HG03175 (cell line): ENCODE results near the gene NAGPA.
A peak's percentile ranks its signal among the peaks of the same experiment; 100 is the strongest.
"Not testable (repeated sequence)": the region's sequence is repeated elsewhere in the genome, so short reads cannot be mapped to it uniquely, and the experiment has no call there.

ENCODE experiments used
- ATAC-seq: cut with Tn5 transposase; IDR thresholded peaks from one replicate; pipeline ENCODE4 v1.9.1; 2021; ENCODE audit warnings: mild to moderate bottlenecking, moderate library complexity; ENCODE audit not compliant: unreplicated experiment

Gene NAGPA

GRCh38 chr16:5062790-5063765 lies 29.3 kb upstream of the NAGPA start:
- ATAC-seq, result no peak

DNA sequence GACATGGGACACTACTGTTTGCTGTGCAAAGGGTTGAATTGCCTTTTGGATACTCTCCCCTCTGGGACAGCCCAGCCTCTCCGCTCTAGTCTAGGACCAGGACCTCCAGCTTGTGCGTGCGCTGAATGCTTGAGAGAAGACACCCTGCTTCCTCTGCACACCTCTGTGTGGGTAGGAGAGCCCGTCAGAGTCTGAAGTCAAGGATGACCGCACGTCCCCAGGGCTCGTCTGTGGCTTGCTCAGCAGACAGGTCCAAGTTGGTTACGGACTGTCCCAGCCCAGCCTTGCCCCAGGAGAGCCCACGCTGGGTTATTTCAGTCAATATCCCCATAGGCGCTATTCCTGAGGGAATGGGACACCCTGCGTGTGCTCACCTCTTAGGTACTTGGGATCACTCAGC lies 28.3 kb upstream of the NAGPA start:
- ATAC-seq, result no peak

DNA sequence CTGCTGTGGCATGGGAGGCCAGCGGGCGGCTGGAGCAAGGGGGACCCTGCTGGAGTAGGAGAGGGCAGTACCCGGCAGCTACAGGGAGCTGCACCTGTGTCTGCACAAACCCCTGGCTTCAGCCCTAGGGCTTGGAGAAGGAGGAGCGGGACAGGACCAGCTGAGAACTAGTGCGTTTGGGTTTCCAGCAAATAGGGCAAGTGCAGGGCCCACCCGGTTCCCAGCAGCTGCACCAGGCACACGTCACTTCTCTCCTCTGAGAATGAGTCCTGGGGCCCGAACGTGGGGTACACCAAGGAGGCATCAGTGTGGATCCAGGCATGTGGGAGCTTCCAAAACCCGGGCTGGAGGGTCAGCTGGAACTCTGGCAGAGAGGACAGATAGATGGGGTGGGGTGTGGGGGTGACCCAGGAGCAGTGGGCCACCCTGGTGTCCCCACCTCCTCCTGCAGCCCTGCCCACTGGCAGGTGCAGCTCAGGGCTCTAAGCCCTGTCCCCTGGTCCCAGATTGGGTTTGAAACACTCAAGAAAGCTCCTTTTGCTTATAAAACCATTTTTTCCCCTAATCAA lies 26.4 kb upstream of the NAGPA start:
- no peak for ATAC-seq

GRCh38 chr16:5059386-5060072 lies 25.8 kb upstream of the NAGPA start:
- no peak for ATAC-seq

GRCh38 chr16:5058476-5058875 lies 24.7 kb upstream of the NAGPA start:
- no peak for ATAC-seq

DNA sequence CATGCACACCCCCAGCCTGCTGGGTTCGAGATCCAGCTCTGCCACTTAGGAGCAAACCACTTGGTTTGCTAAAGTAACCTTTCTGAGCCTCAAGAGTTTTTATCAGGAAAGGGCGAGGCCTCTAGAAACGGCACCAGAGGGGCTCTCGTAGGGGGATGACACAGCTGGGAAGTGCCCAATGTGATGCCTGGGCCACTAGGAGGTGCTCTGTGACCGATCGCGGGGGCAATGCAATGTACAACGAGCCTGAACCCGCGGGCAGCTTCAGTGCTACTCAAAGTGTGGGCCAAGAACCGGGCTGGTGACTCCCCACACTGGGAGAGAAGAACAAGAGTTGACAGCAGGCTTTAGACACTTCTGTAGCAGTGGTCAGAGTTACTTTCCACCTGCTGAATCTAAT lies 22.6 kb upstream of the NAGPA start:
- no peak for ATAC-seq

DNA sequence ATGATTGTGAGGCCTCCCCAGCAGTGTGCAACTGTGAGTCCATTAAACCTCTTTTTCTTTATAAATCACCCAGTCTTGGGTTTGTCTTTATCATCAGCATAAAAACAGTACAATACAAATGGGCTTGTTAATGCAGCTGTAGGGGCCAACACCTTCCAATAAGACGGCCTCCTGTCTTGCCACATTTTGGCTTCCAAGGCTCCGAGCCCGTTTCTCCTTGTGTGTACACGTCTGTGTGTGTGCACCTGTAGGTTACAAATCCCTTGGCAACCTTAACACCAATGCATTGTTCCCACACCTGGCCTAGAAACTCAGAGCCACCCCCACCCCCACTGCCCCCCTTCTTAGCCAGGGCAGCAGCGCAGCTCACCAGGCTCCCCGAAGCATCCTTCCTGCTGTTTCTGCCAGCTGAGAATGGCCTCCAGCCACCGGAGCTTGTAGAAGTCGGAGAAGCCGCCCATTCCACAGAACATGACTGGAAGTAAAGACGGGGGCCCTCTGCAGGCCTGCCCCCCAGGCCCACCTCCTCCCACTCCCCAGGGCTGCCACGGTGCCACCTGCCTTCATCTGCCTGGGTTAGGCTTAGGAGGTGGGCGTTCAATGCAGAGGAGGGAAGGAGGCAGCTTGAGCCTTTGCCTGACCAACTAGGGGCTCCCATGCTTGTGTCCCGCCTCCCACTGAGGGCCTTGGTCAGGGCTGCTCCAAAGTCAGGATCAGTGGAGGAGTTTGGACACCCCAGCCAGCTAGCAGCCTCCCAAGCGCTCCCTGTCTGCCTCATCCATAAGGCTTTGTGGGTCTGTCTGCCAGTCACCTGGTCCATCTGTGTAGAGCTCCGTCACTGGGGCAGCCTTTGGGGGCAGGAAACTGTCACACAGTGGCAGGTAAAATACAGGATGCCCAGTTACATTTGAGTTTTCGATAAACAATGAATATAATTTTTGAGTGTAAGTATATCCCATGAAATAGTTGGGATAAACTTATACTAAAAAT lies 21.4 kb upstream of the NAGPA start:
- no peak for ATAC-seq

GRCh38 chr16:5046914-5047313 lies 13.2 kb upstream of the NAGPA start:
- ATAC-seq, result no peak

DNA sequence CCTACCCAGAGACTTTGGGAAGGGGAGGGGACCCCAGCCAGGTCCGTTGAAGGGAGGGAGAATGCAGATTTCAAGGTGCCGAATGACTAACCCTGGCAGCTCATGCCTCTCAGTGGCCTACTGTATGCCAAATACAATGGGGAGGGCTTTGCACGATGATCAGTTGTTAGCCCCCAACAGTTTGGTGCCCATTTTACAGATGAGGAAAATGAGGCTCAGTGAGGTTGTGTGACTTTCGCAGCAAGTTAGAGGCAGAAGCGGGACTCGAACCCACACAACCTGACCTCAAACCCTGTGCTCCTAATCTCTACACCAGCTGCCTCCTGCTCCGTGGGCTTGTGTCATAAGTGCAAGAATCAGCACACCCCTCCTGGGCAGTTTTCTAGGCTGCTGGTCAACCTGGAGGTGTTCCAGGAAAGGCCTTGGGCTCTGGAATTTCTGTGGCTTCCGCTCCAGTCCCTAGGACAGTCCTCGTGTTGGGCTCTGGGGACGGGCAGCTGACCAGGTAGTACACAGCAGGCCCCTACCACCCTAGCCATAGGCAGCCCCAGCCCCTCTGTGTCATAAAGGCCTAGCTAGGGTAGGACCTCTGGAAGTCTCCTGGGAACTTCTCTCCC lies 11.9 kb upstream of the NAGPA start:
- no peak for ATAC-seq

- ATAC-seq, result not testable (repeated sequence)
Measured at GRCh38 chr16:5044581-5044980, 10.8 kb upstream of the NAGPA start.

- ATAC-seq, result no peak
Measured at GRCh38 chr16:5044011-5044540, 10.3 kb upstream of the NAGPA start.

GRCh38 chr16:5042574-5043171 lies 8.9 kb upstream of the NAGPA start:
- no peak for ATAC-seq

- peak; percentile 79 for ATAC-seq
Measured at GRCh38 chr16:5041600-5042133, 7.9 kb upstream of the NAGPA start.

DNA sequence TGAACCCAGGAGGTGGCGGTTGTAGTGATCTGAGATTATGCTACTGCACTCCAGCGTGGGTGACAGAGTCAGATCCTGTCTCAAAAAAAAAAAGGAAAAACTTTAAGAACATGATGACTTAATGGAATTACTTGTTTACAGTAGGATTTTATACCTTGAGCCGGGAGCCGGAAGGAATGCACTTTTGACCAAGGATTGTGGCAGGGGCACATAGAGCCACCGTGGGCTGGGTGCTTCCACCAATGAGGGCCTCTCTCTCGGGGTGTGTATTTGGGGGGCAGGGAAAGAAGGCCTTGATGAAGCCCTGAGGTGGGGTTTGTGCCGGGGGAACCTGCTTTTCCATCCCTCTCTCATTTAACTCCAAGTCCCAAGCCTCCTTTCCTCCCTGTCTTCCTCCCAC lies 6.7 kb upstream of the NAGPA start:
- no peak for ATAC-seq

DNA sequence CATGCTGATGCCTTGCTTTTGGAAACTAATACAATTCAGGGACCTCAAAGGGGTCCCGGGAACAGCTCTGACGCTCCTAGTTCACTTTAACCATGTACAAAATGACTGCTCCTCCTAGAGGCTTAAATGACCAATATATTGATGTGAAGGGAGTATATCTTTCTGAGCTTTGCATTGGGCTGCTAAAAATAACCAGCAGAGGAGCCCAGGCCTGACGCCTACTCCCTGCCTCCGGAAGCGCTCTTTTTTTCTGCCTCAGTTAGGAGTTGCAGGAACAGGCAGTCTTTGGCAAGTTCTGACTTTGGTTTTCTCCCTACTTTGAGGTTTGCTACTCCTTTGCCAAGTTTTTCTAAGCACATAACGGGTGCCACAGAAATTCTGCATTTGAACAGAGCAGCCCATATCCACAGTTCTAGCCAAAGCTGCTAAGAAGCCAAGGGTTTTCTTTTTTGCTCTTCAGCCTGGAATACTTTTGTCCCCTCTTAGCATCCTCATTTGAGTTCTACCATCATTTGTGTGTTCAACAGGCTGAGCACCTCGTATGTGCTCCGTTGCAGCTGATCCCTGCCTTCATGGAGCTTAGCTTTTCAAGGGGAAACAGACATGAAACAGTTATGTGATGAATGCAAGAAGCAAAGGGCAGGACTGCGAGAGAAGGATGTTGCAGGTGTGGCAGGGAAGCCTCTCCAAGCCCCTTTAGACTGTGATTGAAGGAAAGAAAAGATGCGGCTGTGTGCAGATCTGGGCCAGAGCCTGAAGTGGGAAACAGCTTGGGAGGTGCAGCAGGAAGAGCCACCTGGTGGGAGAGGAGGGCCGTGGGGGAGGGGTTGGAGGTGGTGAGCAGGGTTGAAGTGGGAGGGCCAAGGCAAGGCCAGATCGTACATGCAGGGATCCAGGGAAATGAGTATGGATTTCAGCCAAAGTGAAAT lies 2.8 kb upstream of the NAGPA start:
- no peak for ATAC-seq

GRCh38 chr16:5035909-5036227 lies 2.1 kb upstream of the NAGPA start:
- ATAC-seq, result no peak

DNA sequence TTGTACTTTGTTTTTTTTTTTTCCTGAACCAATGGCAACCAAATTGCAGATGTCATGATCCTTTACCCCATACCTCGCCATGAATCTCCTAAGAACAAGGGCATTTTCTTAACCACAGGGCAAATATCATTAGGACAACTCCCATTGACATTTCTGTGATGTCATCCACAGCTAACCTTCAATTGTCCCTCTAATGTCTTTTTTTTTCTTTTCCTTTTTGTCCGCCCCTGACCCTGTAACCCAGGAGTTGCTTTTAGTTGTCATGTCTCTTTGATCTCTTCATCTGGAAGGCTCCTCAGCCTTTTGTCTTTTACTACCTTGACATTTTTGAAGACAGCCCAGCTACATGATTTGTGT lies 410 bp upstream of the NAGPA start:
- ATAC-seq, result no peak

DNA sequence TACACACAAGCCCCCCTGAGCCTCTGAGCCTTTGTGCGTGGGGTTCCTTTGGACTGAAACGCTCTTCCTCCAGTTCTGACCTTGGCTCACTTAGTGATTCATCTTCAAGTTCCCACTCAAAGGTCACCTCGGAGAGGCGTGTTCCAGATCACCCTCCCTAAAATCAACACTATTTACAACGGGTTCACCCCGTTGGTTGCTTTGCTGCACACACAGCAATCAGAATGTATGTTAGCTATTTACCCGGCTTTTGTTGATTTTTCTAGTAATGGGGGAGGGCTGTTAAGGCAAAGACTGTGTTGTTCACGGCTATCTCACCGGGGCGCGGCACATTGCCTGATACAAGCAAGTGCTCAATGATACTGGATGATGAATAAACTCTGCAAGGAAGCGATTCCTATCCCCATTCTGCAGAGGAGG lies 977 bp downstream of the NAGPA start:
- no peak for ATAC-seq
